SU-DHL-6 (cell line): Measurements from ENCODE around the gene ZDHHC8.

Experiments used
- CTCF ChIP-seq: fragments of 200-600 bp; sonication (generic); IDR thresholded peaks from one replicate; pipeline ENCODE4 v1.5.1; 2017; ENCODE audit warnings: antibody characterized with exemption, mild to moderate bottlenecking, low read length, moderate library complexity; ENCODE audit not compliant: insufficient read depth, poor library complexity, severe bottlenecking
- EZH2phosphoT487 ChIP-seq: fragments of 200-600 bp; sonication (generic), shearing (Covaris generic); conservative IDR thresholded peaks from 2 replicates; pipeline ENCODE4 v1.6.1; 2018; ENCODE audit warnings: mild to moderate bottlenecking, antibody characterized with exemption, low read length, moderate library complexity, mixed read lengths

GRCh38 chr22:20083891-20084546 is 47.6 kb upstream of the ZDHHC8 start:
- TF ChIP-seq EZH2phosphoT487 (no peak), CTCF (no peak)
